HG02885 (cell line): ENCODE measurements around the gene TULP4.
"Not testable (repeated sequence)": the region's sequence is repeated elsewhere in the genome, so short reads cannot be mapped to it uniquely, and the experiment has no call there.

Source experiments
- ATAC-seq: cut with Tn5 transposase; IDR thresholded peaks from one replicate; pipeline ENCODE4 v1.9.1; 2021; ENCODE audit warnings: mild to moderate bottlenecking; ENCODE audit not compliant: unreplicated experiment, poor library complexity

TULP4 gene

DNA sequence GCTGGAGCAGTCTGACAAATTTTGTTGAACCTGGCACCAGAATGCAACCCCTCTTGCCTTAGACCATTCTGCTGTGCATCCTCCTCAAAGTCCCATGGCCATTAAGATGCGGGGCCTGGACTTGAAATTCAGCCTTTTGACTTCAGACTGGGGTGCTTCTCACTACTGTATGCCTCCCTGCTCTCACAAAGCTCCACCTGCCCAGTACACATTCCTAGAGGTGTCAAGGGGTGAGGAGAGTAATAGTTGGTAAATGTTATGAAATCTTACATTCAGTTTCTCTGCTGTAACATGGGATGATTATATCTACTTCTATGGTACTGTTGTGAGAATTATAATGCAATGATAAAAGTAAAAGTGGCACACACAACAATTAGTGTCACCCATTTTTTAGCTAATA lies 70.8 kb downstream of the TULP4 start:
- ATAC-seq: no peak

GRCh38 chr6:158383542-158383941 lies 71.3 kb downstream of the TULP4 start:
- no peak for ATAC-seq

DNA sequence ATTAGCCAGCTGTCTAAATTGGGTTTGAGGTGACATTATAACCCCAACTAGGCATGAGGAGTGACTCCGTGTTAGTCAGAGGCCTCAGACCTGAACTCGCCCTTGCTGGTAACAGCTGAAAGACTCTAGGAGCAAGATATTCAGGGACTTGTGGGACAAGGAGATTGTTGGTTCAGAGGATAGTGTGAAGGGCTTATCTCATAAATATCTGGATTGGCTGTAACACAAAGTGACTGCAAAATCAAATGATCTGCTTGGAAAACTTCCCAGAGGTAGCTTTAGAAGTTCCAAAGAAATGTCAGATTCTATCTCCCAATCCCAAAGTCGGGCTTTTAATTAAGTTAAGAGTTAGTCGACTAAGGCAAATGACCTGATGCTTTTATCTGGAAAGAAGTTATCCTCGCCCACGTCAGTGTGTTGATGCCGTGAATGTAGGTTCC lies 72.4 kb downstream of the TULP4 start:
- no peak for ATAC-seq

DNA sequence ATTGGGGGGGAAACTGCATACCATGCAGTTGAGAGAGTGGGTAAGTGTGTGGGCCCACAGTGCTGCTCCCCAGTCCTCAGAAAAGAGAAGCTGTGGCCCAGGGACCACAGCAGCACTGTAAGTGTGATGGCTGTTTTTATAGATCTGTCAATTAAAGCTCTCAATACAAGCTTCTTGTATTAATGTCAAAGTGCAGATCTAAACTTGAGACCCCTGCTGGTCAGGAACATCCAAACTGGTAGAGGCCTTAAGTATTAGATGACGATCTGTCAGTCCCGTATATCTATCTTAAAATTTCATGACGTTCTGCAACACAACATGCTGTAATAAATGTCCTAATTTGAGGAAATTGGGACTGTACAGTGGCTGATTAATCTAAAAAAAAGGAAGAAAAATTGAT lies 74.8 kb downstream of the TULP4 start:
- no peak for ATAC-seq

GRCh38 chr6:158387578-158387977 lies 75.3 kb downstream of the TULP4 start:
- ATAC-seq: no peak

DNA sequence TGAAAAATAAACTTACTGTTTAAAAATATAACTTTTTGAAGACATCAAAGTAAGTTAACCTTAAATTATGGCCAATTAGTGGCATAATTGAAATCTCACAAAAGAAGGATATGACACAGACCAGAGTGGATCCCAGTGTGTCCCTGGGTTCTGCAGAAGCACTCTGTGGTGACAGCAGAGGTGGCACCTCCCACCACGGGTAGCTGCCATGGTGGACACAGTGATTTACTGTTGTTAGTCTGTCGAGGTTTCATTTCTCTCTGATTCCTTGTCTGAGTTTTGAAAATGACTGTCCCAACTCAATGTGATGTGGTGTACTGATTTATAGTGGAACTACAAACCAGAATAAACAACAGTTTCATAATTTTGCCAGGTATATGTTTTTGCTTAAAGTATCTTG lies 76.5 kb downstream of the TULP4 start:
- no peak for ATAC-seq

- no peak for ATAC-seq
Measured at GRCh38 chr6:158389193-158389919, 77.1 kb downstream of the TULP4 start.

- no peak for ATAC-seq
Measured at GRCh38 chr6:158391276-158391675, 79.0 kb downstream of the TULP4 start.

DNA sequence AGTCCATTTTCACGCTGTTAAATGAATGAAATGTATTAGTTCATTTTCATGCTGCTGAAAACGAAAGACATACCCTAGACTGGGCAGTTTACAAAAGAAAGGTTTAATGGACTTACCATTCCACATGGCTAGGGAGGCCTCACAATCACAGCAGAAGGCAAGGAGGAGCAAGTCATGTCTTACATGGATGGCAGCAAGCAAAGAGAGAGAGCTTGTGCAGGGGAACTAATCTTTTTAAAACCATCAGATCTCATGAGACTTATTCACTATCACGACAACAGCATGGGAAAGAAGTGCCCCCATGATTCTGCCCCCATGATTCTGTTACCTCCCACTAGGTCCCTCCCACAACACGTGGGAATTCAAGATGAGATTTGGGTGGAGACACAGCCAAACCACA lies 79.7 kb downstream of the TULP4 start:
- not testable (repeated sequence) for ATAC-seq

- ATAC-seq: no peak
Measured at GRCh38 chr6:158396136-158396535, 83.9 kb downstream of the TULP4 start.

GRCh38 chr6:158397578-158397977 lies 85.3 kb downstream of the TULP4 start:
- ATAC-seq: no peak

DNA sequence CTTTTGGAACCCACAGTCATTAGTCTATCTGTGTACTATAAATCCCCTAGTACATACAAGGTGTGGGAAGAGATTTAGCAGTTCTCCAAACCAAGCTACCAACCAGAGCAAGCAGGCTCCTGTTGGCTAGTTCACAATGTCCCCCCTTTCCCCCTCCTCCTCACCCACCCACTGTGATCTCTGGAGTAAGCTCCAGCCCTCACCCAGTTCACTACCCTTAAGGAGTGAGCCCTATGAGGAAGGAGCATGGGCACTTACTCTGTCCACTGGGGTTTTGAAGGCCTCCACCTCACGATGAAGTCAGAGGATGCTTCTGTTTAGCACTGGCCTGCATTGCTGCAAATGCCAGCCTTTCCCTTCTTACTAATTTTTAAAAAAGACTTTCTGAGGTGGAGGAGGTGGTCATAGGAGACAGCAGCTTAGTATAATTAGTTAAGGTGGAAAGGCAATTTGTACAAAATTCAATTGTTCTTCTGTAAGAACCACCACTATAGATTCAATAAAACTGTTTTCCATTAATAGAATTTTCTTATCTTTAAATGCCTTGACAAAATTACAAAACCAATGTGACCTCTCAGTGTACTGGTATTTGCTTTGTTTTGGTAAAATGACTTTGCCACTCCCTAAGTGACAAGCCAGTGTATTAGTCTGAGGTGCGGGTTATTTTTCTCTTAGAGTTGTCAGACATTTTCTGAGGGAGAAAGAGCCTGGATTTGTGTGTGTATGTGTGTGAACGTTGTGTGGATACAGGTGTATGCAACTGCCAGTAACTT lies 86.2 kb downstream of the TULP4 start:
- no peak for ATAC-seq

GRCh38 chr6:158399040-158399700 lies 86.9 kb downstream of the TULP4 start:
- no peak for ATAC-seq

DNA sequence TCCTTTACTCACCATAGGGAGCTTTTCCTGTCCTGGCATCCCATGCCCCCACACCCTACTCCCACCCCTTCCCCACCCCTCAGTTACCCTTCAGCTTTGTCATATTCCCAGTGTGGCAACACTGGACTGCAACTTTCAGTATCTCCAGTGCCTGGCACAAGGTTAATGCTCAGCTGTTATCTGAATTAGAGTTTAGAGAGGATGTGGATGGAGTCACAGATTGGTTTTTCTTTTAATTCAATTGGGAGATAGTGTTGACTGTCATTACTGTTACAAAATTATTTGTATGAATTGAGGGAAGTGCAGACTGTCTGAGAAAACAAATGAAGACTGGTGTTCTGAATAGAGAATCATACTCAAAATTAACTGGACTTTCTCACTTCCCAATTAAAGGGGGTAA lies 89.9 kb downstream of the TULP4 start:
- no peak for ATAC-seq

DNA sequence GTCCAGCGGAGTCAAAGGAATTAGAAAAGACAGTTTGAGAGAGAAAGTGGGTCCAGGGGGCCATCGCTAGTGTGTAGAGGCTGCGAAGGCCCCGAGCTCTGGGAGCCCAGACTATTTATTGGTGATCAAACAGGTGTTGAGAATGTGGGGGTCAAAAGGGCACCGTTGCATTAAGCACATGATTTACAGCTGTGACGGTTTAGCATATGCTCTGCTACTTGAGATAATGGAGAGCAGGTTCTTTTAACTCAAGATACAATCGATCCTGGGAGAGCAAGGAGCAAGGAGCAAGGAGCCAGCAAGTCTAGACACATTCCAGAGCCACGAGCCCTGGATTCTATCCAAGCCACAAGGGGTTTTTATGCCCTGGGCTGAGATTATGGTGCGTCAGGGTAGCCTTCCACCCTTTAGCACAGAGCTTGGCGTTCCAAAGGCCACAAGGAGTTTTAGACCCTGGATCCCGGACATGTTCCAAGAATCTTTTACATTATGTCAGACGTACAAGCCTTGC lies 93.1 kb downstream of the TULP4 start:
- not testable (repeated sequence) for ATAC-seq

GRCh38 chr6:158405933-158406332 lies 93.7 kb downstream of the TULP4 start:
- ATAC-seq: no peak

DNA sequence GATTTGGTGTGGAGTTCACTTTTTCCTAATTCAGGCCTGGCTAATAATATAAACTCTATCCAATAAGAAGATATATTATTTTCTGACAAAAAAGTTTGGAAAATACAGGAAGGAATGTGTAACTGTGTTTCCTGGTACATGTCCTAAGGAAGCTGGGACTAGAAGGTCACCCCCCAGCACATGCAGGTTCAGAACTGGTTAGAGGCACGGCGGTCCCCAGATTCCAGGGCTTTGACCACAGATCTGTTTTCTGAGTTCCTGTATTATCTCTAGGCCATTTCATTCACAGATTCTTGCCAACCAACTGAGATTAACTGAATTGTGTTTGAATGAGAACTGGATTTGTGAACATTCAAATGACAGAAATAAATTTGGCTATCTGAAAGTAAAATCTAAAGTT lies 94.5 kb downstream of the TULP4 start:
- ATAC-seq: no peak

DNA sequence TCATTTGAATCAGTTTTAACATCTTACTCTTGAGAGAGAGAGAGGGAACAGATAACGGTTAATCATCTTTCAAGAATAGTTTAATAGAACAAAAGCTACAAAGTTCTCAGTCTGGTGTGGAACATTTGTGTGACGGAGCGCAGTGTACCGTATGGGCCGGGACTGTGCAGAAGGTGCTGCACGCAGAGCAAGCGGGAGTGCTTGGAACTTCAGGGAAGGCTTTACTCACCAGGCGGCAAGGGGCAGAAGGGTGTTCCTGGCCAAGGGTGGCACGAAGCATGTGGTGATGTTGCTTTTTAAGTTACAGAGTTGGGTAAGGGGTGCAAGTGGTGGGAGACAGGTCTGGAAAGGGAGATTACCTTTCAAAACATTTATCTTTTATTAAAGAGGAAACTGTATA lies 95.7 kb downstream of the TULP4 start:
- no peak for ATAC-seq

GRCh38 chr6:158408552-158409130 lies 96.4 kb downstream of the TULP4 start:
- no peak for ATAC-seq

DNA sequence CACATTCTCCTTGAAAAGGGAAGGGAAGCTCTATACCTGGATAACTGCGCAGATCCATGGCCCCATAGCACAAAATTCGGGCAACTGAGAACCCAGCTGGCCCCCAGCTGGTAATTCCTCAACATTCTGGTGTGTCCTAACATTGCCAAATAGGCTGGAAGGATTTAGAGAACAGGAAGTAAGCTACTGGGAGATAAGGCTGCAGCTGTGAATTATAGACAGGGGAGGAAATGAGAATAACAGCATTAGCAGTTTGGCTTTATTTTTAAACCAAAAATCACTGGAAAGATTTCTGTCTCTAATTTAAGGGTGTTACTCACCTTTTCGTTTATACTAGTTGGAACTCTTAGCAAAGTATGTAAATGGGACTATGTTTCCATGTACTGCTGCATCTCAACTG lies 97.2 kb downstream of the TULP4 start:
- ATAC-seq: no peak

- no peak for ATAC-seq
Measured at GRCh38 chr6:158410784-158411183, 98.5 kb downstream of the TULP4 start.
